C4-2B (cell line): ENCODE results near the gene ADAM19.
"Not testable (repeated sequence)": the region's sequence is repeated elsewhere in the genome, so short reads cannot be mapped to it uniquely, and the experiment has no call there.

Experiments
- CTCF ChIP-seq: fragments of 450-650 bp; conservative IDR thresholded peaks from 2 replicates; pipeline ENCODE4 v1.5.1; 2017; ENCODE audit warnings: mild to moderate bottlenecking
- ZFX ChIP-seq: fragments of 450-650 bp; IDR thresholded peaks from 2 replicates; pipeline ENCODE4 v1.6.1; 2017

GRCh38 chr5:157482702-157483101 lies 92.9 kb downstream of the ADAM19 start:
- not testable (repeated sequence) for TF ChIP-seq CTCF, ZFX
